Fibroblast of peridontal ligament (primary cell): ENCODE measurements around the gene TRPV5.

Experiments
- DNase-seq: peaks from one replicate; pipeline ENCODE4 v3.0.0-alpha.2; 2010; ENCODE audit errors: extremely low read depth

TRPV5 gene

GRCh38 chr7:142870566-142871259, 62.8 kb downstream of the TRPV5 start:
- DNase-seq: no peak

- no peak for DNase-seq
Measured at GRCh38 chr7:142870147-142870559, 63.4 kb downstream of the TRPV5 start.

GRCh38 chr7:142869434-142869833, 64.1 kb downstream of the TRPV5 start:
- no peak for DNase-seq

GRCh38 chr7:142868986-142869415, 64.5 kb downstream of the TRPV5 start:
- no peak for DNase-seq

GRCh38 chr7:142868188-142868985, 65.2 kb downstream of the TRPV5 start:
- no peak for DNase-seq

GRCh38 chr7:142867398-142868187, 66.0 kb downstream of the TRPV5 start:
- DNase-seq: no peak

- no peak for DNase-seq
Measured at GRCh38 chr7:142867097-142867378, 66.5 kb downstream of the TRPV5 start.

GRCh38 chr7:142866361-142867096, 67.0 kb downstream of the TRPV5 start:
- DNase-seq: no peak

- DNase-seq: no peak
Measured at GRCh38 chr7:142865766-142866165, 67.8 kb downstream of the TRPV5 start.

- DNase-seq: no peak
Measured at GRCh38 chr7:142864980-142865747, 68.4 kb downstream of the TRPV5 start.

GRCh38 chr7:142863891-142864685, 69.5 kb downstream of the TRPV5 start:
- no peak for DNase-seq

GRCh38 chr7:142862786-142863400, 70.7 kb downstream of the TRPV5 start:
- no peak for DNase-seq

GRCh38 chr7:142862351-142862750, 71.2 kb downstream of the TRPV5 start:
- DNase-seq: no peak

- DNase-seq: no peak
Measured at GRCh38 chr7:142860968-142861367, 72.6 kb downstream of the TRPV5 start.

- peak; percentile 77 for DNase-seq
Measured at GRCh38 chr7:142859829-142860228, 73.7 kb downstream of the TRPV5 start.

- DNase-seq: no peak
Measured at GRCh38 chr7:142859411-142859810, 74.1 kb downstream of the TRPV5 start.
